HG03520 (cell line): ENCODE data around the gene MEDAG.
"Not testable (repeated sequence)": the region's sequence is repeated elsewhere in the genome, so short reads cannot be mapped to it uniquely, and the experiment has no call there.

Experiments
- ATAC-seq: cut with Tn5 transposase; IDR thresholded peaks from one replicate; pipeline ENCODE4 v1.9.1; 2021; ENCODE audit warnings: mild to moderate bottlenecking, moderate library complexity; ENCODE audit not compliant: unreplicated experiment

Gene MEDAG

GRCh38 chr13:30906411-30907051 is 460 bp downstream of the MEDAG start:
- ATAC-seq = no peak

DNA sequence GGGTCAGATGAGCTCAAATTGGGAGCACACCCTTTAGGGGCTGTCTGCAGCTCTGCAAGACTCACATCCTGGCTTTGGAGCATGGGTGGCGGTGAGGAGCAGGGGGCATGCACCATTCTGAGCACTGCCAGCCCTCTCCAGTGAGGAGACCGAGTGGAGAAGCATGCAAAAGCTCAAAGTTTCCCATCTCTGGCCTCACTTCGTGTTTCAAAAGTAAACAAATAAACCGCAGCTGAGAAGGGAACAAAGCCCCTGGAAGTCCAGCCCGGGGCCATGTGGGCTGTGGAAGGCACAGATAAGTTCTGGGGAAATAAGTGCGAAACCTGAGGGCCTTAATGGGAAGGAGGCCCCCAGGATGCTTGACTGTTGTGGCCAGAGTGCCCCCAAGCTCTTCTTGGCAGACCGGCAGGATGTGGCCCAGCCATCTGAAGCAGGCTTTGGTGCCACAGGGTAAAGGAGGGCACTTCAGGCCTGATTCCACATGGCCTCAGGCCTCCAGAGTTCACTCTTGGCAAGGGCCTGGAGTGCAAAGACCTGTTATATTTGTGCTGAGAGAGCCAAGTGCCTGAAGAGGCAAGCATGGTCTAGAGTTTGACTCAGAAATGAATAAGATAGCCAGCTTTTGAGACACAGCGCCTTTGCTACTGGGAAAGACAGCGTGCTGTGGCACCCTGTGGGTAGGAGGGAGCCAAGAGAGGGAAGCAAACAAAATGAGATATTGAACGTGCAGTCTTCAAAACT is 1.2 kb downstream of the MEDAG start:
- no peak for ATAC-seq

DNA sequence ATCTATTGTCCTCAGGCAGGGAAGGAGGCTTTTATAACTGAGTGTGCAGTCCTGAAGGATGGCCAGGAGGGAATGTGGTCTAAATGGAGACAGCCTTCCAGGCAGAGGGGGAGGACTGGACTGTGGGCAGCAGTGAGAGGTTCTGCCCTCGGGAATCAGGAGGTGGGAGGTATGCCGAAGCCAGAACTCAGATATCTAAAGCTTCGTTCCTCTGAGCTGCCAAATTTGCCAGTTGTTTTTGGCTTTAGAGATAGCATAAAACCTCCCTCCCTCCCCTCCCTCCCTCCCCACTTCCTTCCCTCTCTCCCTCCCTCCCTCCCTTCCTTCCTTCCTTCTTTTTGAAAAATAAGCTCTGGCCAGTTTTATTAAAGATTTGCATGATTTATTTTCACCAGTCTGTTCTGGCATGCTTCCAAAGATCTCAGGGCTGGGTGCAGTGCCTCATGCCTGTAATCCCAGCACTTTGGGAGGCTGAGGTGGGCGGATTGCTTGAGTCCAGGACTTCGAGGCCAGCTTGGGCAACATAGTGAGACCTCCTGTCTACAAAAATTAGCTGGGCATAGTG is 2.4 kb downstream of the MEDAG start:
- no peak for ATAC-seq

- no peak for ATAC-seq
Measured at GRCh38 chr13:30910676-30911075, 4.6 kb downstream of the MEDAG start.

DNA sequence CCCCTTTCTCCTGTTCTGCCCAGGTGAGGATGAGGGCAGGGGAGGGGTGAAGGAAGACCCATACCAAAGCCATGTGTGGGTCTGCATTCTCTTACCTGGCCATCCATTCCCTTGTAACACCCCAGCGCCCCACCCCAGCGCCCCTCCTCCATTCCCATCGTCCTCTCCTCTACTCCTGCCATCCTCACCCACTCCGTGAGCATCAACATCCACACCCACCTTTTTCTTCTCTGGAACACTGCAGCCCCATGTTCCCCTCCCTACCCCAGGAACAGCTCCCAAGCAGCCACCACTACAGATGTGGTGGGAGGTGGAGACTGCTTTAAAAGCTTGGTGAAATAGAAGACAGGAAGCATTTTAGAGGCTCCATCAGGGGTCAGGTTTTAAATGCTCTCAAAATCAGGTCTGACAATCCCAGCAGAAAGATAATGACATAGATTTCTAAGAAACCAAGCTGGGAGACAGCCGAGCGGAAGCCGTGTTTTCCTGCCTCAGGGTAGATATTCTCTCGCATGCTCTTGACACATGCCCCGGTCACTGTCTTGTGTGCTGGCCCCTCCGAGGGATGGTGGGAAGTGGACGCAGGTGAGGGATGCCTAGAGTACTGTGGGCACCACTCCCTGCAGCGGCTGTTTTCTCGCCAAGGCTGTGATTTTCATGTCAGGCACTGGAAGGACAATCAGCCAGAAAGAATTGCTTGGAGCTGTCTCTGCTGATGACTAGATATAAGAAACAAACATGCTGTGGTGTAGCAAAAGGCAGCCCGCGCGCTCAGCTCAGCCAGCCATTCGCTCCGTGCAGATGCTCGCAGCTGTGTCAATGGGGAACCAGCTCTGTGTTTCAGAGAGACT is 9.8 kb downstream of the MEDAG start:
- ATAC-seq = no peak

DNA sequence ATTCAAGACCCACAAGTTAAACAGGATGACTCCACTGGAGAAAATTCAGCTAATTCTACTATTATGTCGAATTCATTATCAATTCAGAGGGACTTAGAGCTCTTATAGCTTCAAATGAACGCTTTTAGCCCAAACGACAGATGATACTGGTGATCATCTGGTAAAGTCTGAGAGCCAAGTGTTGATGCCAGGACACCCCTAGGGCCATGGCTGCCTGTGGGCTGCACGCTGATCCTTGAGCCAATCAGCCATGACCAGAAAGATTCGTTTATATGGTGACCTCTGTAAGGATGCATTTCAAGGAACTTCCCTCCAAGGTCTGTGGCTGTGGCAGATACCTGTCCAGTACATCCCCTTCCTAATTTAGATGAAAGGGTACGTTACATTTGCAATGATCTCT is 10.9 kb downstream of the MEDAG start:
- no peak for ATAC-seq

DNA sequence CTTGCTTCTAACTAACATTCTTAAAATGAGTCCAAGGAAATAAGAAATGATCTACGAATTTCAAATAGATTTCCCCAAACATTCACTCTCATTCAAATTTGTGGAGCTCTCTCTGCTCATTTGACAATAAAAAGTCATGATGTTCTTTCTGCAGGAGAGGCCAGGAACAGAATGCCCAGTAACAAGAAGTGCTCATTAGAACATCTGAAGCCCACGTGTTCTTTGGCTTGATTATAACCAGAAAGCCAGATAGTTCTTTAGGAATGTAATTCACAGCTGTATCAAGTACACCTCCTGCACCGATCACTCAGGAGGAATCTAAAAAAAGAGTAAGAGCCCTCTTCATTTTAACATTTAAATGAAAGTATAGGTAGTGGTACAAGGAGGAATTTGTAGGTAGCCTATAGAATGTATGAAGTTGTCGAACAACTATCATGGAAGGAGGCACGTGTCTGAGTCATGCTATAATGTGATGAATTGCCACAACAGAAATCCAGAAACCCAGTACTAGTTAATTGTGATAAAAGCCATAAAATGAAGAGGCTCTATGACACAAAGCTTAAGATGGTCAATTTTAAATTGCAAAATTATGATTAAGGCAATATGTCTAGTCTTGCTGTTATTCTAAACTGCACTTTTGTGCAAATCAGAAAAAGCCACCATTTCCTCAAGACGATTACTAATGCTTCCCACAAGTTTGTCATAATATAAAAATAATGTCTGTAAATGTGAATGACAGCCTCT is 12.8 kb downstream of the MEDAG start:
- no peak for ATAC-seq

DNA sequence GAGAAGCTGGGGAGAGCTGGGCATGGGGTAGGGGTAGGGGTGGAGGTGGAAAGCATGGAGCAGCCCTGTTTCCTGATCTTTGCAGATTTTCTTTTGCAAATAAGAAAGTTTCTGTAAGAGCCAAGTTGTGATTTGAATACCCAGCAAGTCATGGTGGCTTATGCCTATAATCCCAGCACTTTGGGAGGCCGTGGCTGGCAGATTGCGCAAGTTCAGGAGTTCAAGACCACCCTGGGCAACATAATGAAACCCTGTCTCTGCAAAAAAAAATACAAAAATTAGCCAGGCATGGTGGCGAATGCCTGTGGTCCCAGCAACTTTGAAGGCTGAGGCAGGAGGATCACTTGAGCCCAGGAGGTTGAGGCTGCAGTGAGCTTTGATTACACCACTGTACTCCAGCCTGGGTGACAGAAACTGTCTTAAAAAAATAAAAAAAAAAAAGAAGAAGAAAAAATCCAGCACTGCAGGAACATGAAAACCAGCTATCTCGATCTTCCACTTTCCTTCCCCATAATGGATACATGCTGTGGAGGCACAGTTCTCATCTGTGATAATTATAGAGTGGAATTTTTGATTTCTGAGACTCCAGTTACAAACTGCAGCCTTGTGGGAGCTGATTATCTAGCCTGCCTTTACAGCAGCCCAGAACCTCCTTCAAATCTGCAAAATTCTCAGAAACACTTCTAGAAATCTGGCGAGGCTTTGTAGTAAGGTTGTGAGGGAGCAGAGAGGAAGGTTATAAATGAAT is 14.3 kb downstream of the MEDAG start:
- no peak for ATAC-seq

GRCh38 chr13:30923418-30923817 is 17.3 kb downstream of the MEDAG start:
- no peak for ATAC-seq

GRCh38 chr13:30924721-30925120 is 18.6 kb downstream of the MEDAG start:
- no peak for ATAC-seq

DNA sequence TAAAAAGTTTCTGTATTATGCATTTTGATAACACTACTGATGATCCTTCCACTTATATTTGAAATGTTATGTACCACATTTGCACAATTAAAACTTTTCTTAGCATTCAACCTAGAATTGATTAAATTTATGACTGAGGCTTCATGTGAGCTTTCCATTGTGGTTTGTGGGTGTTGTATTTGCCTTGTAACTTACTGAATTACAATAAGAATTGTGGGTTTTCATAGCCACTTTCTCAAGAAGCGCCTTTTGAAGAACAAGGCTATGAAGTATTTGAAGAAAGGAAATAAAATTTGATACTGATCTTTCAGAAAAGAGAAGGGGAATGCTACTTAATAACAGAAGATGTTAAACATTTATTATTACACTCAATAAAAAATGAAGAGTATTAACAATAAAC is 19.4 kb downstream of the MEDAG start:
- ATAC-seq = no peak

DNA sequence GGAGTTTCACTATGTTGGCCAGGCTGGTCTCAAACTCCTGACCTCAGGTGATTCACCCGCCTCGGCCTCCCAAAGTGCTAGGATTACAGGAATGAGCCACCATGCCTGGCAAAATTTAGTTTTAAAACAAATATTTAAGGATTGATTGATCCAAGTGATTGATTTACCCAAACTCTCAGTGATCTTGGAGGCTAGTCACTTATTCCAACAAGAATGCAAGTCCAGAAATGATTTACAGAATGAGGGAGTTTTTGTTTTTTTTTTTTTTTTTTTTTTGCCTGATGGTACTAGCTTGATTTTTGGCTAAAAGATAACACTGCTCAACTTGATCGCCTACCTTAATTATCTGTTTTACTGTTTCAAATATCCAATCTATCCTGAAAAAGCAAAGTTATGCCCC is 20.7 kb downstream of the MEDAG start:
- no peak for ATAC-seq

- ATAC-seq = not testable (repeated sequence)
Measured at GRCh38 chr13:30927188-30927587, 21.1 kb downstream of the MEDAG start.

DNA sequence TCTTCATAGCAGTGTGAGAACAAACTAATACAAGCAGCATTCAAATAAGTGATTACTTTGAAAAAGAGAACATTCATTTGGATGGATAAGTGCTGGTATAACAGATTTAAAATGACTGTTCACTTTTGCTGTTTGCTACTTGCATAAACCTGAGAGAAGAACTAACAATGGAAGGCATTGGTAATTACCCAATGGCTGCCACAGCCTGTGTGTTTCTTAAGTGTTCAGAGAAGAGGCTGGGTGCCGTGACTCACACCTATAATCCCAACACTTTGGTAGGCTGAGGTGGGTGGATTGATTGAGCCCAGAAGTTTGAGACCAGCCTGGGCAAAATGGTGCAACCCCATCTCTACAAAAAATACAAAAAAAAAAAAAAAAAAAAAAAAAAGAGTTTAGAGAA is 21.5 kb downstream of the MEDAG start:
- ATAC-seq = no peak

DNA sequence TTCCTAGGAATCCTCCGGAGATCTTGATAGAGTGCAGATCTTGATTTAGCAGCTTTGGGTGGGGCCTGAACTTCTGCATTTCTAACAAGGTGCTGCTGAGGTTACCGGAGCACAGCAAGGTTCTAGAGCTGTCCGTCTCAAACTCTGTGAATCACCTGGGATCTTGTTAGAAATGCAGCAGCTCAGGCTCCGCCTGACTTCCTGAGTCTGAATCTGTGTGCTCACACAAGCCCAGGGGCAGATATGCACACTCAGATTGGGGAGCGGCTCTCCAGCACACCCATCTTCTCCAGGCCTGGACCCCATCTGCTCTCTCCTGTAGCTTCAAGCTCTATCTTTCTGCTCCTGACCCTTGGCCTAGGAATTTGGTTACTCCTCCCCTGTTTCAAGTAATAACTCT is 22.9 kb downstream of the MEDAG start:
- no peak for ATAC-seq

DNA sequence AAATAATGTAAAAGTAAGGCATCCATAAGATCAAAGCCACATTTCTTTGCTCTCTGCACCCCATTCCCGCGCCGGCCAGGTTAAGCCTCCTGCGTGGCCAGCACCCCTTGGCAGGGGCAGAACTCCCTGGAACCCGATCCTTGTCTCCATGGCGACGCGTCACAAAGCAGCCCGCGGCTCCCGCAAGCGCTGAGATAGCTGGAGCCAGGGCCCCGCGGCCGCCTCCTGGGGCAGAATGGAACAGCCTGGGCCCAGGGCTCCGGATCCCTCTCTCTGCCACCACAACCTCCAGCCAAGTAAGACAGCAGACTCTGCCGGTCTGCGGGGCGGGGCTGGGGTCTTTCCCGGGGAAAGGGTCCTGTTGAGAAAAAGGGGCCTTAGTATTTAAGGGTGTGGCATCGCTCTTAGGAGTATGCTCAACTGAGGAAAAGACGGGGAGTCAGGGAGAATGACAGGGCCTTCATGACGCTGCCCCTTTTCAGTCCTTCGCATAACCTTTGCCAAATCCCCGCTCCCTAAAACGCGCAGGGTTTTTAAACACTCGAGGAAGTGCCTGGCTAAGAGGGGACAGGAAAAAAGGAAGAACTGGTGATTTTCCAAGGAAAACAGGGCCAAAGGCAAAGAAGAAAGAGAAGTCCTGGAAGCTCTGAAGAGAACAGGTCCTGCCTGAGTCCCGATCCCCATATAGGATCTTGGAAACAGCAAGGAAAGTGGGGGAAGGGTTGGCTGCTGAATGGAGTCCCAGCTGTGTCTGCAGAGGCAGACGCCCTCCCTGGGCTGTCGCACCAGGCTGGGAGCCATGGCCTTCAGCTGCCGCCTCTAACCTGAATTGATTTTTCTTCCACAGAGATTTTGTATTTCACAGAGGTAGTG is 26.6 kb downstream of the MEDAG start, which contains the start of gene TEX26:
Gene TEX26, plus strand, starts transcription at position 176 of the 873 bp plus-strand sequence. Its CDS starts 60 bp downstream, at position 236.
- no peak for ATAC-seq

DNA sequence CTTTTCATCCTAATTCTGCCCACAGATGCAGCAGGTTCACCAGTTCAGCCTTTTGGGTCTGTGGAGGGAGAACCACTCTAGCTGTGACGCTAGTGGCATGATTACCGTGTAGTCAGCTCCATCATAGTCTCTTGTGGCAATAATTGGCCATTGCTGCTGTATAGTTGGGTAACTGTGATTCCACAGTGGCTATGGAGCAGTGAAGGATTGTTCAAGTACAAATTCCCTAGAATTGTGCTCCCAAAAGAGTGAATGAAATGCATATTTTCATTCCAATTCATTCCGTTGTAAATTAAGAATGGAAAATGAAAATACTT is 27.2 kb downstream of the MEDAG start:
- no peak for ATAC-seq

DNA sequence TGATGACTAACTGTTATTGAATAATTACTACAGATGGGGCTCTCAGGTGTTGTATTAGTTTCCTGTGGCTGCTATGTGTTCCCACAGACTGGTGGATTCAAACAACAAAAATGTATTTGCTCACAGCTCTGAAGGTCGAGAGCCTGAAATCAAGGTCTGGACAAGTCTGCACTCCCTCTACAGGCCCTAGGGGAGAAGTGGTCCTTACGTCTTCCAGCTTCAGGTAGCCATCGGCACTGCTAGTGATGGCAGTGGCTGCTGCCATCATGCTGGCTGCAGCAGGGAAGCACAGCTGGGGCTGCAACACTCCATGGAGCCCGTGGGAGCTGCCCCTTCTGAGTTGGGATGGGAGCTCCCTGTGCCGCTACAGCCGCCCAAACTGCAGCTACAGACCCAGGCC is 28.3 kb downstream of the MEDAG start:
- ATAC-seq = no peak

- ATAC-seq = no peak
Measured at GRCh38 chr13:30934803-30935202, 28.7 kb downstream of the MEDAG start.
